ENCODE data around the gene ETDA.
"Not testable (repeated sequence)": the region's sequence is repeated elsewhere in the genome, so short reads cannot be mapped to it uniquely, and the experiment has no call there.

ETDA gene

GRCh38 chrX:135252011-135252518 lies at the start of gene ETDA:
Gene ETDA (plus strand): TSS chrX:135252061. CDS start chrX:135253277, 1,216 bp downstream.
- not testable (repeated sequence) for DNase-seq

- DNase-seq, result not testable (repeated sequence)
These were observed 45.4 kb upstream of the ETDA start for GRCh38 chrX:135206427-135206826.

DNA sequence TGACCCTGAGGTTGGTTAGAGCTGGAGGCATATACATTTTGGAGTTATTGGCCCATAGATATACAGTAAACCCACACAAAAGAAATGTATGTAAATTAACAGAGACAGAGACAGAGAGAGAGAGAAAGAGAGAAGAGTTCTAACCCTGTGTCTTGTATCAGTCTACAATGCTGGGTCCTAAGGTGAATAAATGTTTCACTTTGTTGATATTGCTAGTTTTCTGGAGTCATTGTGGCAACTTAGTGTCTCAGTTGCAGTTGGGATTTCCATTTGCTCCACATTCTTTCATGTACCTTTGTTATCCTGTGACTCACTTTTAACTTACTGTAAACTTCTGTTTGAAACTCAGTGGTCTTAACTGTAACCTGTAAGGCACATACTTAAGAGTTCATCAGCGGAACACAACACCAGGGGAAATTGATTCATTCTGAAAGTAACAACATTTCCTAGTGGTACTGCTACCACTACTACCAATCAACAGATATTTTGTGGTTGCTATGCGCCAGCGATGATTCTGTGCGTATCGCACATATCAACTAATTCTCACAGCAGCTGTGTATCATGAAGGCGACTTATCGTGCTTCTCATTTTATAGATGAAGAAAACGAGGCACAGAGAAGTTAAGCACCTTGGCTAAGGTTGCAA lies 38.5 kb upstream of the ETDA start:
- peak in 1 of 4 experiments; percentile 1 for DNase-seq

- not testable (repeated sequence) for DNase-seq
These were observed 5.9 kb upstream of the ETDA start for GRCh38 chrX:135245989-135246388.

- not testable (repeated sequence) for DNase-seq
These were observed 4.3 kb downstream of the ETDA start for GRCh38 chrX:135256087-135256684.

DNA sequence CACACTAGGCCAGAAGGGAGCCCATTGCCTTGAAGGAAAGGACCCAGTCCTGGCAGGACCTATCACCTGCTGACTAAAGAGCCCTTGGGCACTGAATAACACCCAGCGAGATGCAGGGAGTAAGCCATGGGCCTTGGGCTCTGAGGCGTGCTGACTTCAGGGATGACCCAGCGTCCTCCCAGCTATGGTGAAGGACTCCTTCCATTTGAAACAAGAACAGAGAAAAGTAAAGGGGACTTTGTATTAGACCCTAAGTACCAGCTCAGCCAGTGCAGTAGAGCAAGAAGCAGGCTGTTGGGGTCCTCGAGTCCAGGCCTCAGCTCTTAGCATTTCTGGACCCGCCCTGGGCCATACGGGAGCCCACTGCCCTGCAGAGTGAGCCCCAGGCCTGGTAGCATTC lies 5.1 kb downstream of the ETDA start:
- DNase-seq, result no peak

DNA sequence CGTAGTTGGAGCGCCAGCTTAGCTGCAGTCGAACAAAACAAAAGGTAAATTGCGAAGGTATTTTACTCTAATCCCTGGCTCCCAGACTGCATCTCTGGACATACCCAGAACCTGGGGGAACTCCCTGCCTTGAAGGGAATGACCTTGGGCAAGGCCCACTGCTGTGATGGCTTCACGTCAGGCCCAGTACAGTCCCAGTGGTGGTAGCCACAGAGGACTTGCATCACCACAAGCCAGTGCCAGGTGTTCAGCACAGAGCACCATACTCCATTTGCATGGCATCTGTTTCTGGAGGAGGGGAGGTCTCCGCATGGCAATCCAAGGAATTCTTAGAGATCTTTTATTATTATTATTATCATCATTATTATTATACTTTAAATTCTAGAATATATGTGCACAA lies 5.6 kb downstream of the ETDA start:
- no peak for DNase-seq

- DNase-seq, result not testable (repeated sequence)
These were observed 9.1 kb downstream of the ETDA start for GRCh38 chrX:135260976-135261375.

DNA sequence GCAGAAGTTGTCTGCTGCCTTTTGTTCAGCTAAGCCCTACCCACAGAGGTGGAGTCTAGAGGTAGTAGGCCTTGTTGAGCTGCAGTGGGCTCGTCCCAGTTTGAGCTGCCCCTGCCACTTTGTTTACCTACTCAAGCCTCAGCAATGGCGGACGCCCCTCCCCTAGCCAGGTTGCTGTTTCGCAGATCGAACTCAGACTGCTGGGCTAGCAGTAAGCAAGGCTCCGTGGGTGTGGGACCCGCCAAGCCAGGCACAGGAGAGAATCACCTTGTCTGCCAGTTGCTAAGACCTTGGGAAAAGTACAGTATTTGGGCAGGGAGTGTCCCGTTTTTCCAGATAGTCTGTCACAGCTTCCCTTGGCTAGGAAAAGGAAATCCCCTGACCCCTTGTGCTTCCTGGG lies 11.5 kb downstream of the ETDA start:
- not testable (repeated sequence) for DNase-seq

DNA sequence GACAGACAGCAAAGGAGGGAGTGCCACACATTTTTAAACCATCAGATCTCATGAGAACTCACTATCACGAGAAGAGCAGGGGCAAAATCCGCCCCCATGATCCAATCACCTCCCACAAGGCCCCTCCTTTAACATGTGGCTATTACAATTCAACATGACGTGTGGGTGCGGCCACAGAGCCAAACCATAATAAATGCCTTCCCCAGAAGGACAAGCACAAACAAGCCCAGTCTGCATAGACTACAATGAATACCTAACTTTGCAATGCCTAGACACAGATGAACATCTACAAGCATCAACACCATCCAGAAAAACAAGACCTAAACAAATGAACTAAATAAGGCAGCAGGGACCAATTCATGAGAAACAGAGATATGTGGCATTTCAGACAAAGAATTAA lies 12.3 kb downstream of the ETDA start:
- DNase-seq, result no peak

DNA sequence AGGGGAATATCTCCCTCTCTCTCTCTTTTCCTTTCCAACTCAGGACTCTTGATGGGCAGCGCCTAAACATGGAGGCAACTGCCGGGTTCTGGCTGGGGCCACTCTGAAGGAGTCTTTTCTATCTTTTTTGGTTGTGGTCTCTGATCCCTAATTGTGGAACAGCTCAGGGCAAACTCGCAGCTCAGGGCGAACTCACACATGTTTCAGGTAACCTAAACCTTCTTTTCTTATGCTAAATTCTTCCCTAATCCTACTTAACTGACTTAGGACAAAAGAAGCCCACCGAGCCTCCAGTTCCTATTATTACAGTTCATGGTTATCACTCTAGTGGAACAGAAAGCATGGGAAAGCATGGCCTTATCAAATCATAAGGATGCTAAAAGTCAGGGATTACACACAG lies 21.3 kb downstream of the ETDA start:
- DNase-seq, result no peak

DNA sequence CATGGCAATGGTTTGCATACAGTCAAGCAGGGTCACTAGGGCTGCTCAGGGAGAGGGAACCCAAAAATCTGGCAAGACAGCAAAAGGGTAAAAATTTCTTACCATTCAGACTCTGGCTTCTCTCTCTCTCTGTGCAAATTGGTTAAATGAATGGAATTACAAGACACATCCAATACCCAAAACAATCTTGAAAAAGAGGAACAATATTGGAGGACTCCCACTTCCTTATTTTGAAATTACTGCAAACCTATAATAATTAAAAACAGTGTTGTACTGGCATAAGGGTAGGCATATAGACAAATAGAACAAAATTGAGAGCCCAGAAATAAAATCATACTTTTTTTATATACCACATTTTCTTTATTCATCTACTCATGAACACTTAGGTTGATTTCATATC lies 24.1 kb downstream of the ETDA start:
- no peak for DNase-seq

GRCh38 chrX:135287266-135287823 lies 35.5 kb downstream of the ETDA start:
- DNase-seq, result no peak

DNA sequence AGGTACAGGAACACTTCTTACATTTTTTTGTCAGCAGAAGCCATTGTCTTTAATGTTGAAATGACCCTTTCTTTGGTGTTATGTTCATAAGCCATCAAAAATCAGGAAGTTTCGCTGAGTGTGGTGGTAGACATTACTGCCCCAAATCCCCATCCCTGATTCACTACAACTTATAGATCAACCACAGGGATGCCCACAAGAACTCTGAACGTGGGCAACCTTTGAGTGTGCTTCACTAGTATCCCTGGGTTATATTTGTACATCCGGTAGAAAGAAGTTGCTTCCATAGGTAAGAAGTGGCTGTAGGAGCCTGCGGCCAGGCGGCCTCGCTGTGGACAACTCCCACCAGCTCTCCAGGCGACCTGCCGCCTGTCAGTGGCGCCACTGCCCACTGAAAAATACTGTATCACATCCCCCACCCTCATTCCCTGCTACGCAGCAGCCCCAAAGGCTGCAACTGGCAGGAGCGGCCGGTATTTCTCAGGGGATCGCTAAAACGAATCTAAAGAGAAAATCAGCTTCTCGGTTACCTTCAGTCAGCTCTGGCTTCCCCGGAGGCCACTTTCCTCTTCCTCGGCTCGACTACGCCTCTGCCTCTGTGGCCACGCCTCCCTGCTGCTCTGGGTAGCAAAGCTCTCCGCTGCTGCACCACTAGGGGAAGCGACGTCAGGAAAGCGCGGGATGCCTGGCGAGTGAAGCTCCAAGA lies 43.5 kb downstream of the ETDA start:
- DNase-seq, result peak; percentile 13 to 25 (median 18)

GRCh38 chrX:135295944-135296305 lies 44.1 kb downstream of the ETDA start:
- DNase-seq, result no peak

DNA sequence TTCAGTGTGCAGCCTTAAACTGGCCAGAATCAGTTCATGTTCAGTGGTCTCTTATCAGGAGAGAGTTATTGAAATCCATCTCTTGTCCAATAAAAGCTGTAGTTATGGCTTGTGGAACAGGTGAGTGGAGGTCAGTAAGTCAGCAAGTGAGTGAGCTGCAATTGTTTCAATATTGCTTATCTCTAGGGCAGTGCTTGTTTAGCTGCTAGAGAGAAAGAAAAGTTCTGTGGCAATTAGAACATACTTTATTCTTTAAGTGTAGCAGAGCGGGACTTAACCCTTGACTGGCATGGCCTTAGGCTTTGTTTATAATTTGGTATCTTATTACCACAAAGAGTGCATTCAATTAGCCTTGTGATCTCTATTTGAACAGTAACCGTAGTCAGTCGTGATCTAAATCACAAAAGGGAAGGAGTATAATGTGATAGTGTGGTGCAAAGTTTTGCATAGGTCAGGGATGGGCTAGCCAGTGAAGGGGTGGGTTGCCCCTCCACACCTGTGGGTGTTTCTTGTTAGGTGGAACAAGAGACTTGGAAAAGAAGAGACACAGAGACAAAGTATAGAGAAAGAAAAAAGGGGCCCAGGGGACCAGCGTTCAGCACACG lies 50.5 kb downstream of the ETDA start:
- DNase-seq, result no peak

Data from activated CD4-positive, CD25-positive, alpha-beta regulatory T cell (primary cell).